Transverse colon (tissue), 4 donors: ENCODE results near the gene ST8SIA1. TPM values are rescaled to one million over a fixed set of nuclear protein-coding genes. Genes with fewer than 3 reads are reported as not detected.
"Not testable (repeated sequence)": the region's sequence is repeated elsewhere in the genome, so short reads cannot be mapped to it uniquely, and the experiment has no call there.

Experiments used
- DNase-seq: peaks from one replicate; pipeline ENCODE4 v3.0.0-alpha.2; 2019
- H3K27ac ChIP-seq, 4 donors: fragments of 200-600 bp; sonication (generic); 2 replicates each; pipeline ENCODE4 v1.5.1; 2016 to 2018; ENCODE audit warnings: inconsistent platforms in 4 of 4
- H3K27me3 ChIP-seq: fragments of 200-600 bp; sonication (generic); 2 replicates; pipeline ENCODE4 v1.5.1; 2017; ENCODE audit warnings: inconsistent platforms
- H3K36me3 ChIP-seq, 4 donors: fragments of 200-600 bp; sonication (generic); 2 replicates each; pipeline ENCODE4 v1.5.1; 2017 to 2019; ENCODE audit warnings: inconsistent platforms in 4 of 4
- H3K4me1 ChIP-seq, 4 donors: fragments of 200-600 bp; sonication (generic); 2 replicates each; pipeline ENCODE4 v1.5.1; 2017 to 2020; ENCODE audit warnings: inconsistent platforms in 4 of 4
- H3K4me3 ChIP-seq, 4 donors: fragments of 200-600 bp; sonication (generic); 1 replicate in 1 of 4; 2 replicates in 3 of 4; pipeline versions ENCODE4 v1.5.1 to v1.6.1; 2017 to 2019; ENCODE audit warnings: inconsistent platforms in 4 of 4
- H3K9me3 ChIP-seq, 2 donors: fragments of 200-600 bp; sonication (generic); 2 replicates each; pipeline ENCODE4 v1.5.1; 2017 to 2019; ENCODE audit warnings: inconsistent platforms in 2 of 2
- CTCF ChIP-seq, 5 experiments: fragments of 200-600 bp in 3 of 5; fragments of 450-650 bp in 2 of 5; sonication (generic) in 3 of 5; IDR thresholded peaks; 1 replicate in 2 of 5; 2 replicates in 3 of 5; pipeline ENCODE4 v1.5.1; 2016 to 2017; ENCODE audit warnings: antibody characterized with exemption in 5 of 5, inconsistent platforms in 3 of 5, mild to moderate bottlenecking in 2 of 5, moderate library complexity in 1 of 5
- EP300 ChIP-seq: sonication (generic); formaldehyde crosslinking; IDR thresholded peaks from one replicate; pipeline ENCODE4 v1.6.1; 2017; ENCODE audit warnings: antibody characterized with exemption, low read depth
- POLR2A ChIP-seq: fragments of 450-650 bp; IDR thresholded peaks from one replicate; pipeline ENCODE4 v1.6.1; 2016; ENCODE audit warnings: antibody characterized with exemption, mild to moderate bottlenecking, moderate library complexity
- POLR2AphosphoS5 ChIP-seq, 3 donors: sonication (generic); formaldehyde crosslinking; IDR thresholded peaks; one replicate each; pipeline ENCODE4 v1.6.1; 2016; ENCODE audit warnings: antibody characterized with exemption in 3 of 3
- WGBS, 2 donors: methylation state at CpG; one replicate each; pipeline ENCODE4 v1.1.5; 2018; ENCODE audit warnings: low coverage in 1 of 2; 5-methylcytosine and 5-hydroxymethylcytosine counted together
- in situ Hi-C, 4 donors: fragments of 200-750 bp; cut with MboI; loops; one replicate each; pipeline versions ENCODE4 v1.15.0 to v1.15.1; 2017; ENCODE audit warnings: low sequenced_read_pairs in 3 of 4, low pct_ligation_motif_present in 1 of 4, low pct_unique_long_range_greater_than_20kb in 1 of 4
- intact Hi-C: fragments of 100-400 bp; cut with DNase I; formaldehyde crosslinking; loops from one replicate; pipeline ENCODE4 v1.15.1; 2023; ENCODE audit warnings: low total_unique reads
- total RNA-seq, 4 donors: library from RNA; depleted of rRNA; stranded (reverse); fragments of >200 nt; gene quantifications; one replicate each; pipeline ENCODE4 v1.1.0, GENCODE V29; 2016

Gene ST8SIA1
- total RNA-seq, 4 donors from 2014 or later: 1.4 to 4.5 (median 3.9) TPM

- in situ Hi-C loops: no loop called here
These were observed 170.4 kb downstream of the ST8SIA1 start for GRCh38 chr12:22164139-22164538.

DNA sequence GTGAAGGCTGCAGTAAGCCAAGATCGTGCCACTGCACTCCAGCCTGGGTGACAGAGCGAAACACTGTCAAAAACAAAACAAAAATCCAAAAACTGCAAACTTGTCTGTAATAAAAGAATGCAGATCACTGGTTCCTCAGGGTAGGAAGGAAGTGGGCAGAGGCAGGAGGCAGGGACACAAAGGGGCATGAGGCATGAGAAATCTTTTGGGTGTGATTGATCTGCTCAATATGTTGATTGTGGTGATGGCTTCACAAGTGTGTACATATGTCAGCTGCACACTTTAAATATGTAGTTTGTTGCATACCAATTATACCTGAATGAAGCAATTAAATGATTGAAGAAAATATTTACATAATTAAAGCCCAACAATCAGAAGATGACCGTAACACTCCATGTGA, 170.9 kb downstream of the ST8SIA1 start:
- no peak for TF ChIP-seq CTCF (IDR thresholded peaks at IDR 0.05)
- no peak for TF ChIP-seq EP300
- no peak for TF ChIP-seq POLR2AphosphoS5 (IDR thresholded peaks at IDR 0.05)
- TF ChIP-seq POLR2A: no peak
- H3K27me3 ChIP-seq: no peaks in the 10 kb centered on the region
- intact Hi-C loops (no loop called here), in situ Hi-C loops (no loop called here)
- no peaks in the 10 kb centered on the region for H3K9me3 ChIP-seq
- no peak overlapping the region for H3K4me3 ChIP-seq
- H3K36me3 ChIP-seq: no peaks in the 10 kb centered on the region
- no peaks in the 10 kb centered on the region for H3K4me1 ChIP-seq
- H3K27ac ChIP-seq: no peak overlapping the region
- WGBS, 2 donors: 69 to 84% methylated on average over 3 of the region's 3 CpGs
- DNase-seq: no peak

More at GRCh38 chr12:22164139-22164538, 170.4 kb downstream of the ST8SIA1 start:
- WGBS, 2 donors: 40 to 45% methylated on average over 4 of the region's 4 CpGs
- H3K9me3 ChIP-seq: no peaks in the 10 kb centered on the region
- H3K27me3 ChIP-seq: no peaks in the 10 kb centered on the region
- DNase-seq: no peak
- H3K27ac ChIP-seq: no peak overlapping the region
- intact Hi-C loops: no loop called here
- H3K4me3 ChIP-seq: no peak overlapping the region
- no peaks in the 10 kb centered on the region for H3K36me3 ChIP-seq
- H3K4me1 ChIP-seq: no peaks in the 10 kb centered on the region
- TF ChIP-seq CTCF (IDR thresholded peaks at IDR 0.05) (no peak), POLR2A (no peak), EP300 (no peak), POLR2AphosphoS5 (IDR thresholded peaks at IDR 0.05) (no peak)

DNA sequence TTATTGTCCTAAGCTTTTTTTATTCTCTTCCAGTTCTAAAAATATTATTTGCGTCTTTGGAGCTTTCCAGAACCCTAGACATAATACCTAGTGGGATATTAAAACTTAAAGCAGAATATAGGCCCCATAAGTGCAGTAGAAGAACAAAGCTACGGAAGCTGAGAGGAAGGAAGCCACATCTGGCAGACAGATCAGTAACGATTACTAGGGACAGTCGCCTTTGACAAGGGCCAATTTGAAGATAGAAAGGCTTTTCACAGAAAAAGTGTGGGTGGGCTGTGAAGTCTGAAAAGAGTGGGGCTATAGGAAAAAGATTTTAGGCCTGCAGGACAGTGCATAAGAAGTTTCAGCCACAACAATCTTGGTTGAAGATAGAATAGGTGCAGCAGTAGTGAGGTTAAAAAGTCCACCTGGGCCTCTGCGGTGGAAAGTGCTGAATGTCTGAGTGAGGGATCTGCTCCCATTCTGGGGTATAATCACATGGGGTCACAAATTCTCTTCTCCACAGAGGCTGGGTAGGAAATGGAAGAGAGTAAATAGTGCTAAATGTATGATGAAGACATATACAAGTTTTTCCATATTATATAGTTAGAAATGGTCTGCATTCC, 174.0 kb downstream of the ST8SIA1 start:
- Histone ChIP-seq H3K27ac (no peak overlapping the region), H3K4me3 (no peak overlapping the region), H3K9me3 (no peaks in the 10 kb centered on the region), H3K36me3 (no peaks in the 10 kb centered on the region), H3K4me1 (no peaks in the 10 kb centered on the region), H3K27me3 (no peaks in the 10 kb centered on the region)
- no peak for DNase-seq
- in situ Hi-C loops (no loop called here), intact Hi-C loops (no loop called here)
- WGBS, 2 donors: 42 to 51% methylated on average over 4 to 5 of the region's 5 CpGs
- TF ChIP-seq POLR2A (no peak), EP300 (no peak), CTCF (IDR thresholded peaks at IDR 0.05) (no peak), POLR2AphosphoS5 (IDR thresholded peaks at IDR 0.05) (no peak)

DNA sequence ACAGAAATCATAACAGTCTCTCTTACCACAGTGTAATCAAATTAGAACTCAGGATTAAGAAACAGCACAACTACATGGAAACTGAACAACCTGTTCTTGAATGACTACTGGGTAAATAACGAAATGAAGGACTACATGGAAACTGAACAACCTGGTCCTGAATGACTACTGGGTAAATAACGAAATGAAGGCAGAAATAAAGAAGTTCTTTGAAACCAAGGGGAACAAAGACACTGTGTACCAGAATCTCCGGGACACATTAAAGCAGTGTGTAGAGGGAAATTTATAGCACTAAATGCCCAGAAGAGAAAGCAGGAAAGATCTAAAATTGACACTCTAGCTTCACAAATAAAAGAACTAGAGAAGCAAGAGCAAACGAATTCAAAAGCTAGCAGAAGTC, 185.2 kb downstream of the ST8SIA1 start:
- H3K4me3 ChIP-seq, H3K36me3 ChIP-seq, H3K4me1 ChIP-seq, H3K9me3 ChIP-seq, H3K27ac ChIP-seq, DNase-seq, H3K27me3 ChIP-seq, intact Hi-C loops, in situ Hi-C loops: not testable (repeated sequence)
- WGBS, 2 donors: 24 to 37% methylated on average over 4 of the region's 4 CpGs

GRCh38 chr12:22146686-22147085, 187.8 kb downstream of the ST8SIA1 start:
- H3K9me3 ChIP-seq, H3K27ac ChIP-seq, H3K4me1 ChIP-seq, H3K36me3 ChIP-seq, H3K4me3 ChIP-seq, H3K27me3 ChIP-seq, intact Hi-C loops, in situ Hi-C loops, DNase-seq: not testable (repeated sequence)
- 37% methylated on average over 4 of the region's 4 CpGs; no CpG with 5 or more reads in 1 of the 2 donors for WGBS, 2 donors

Other genes starting within 250 kb of the ST8SIA1 start
- 100 to 1,000 TPM in 1 of 4 donors, 10 to 100 TPM in 3; 47.9 to 123 (median 63.6) TPM for gene C2CD5, start 209.8 kb upstream of the ST8SIA1 start, total RNA-seq